IPS-NIHi7 (cell line): ENCODE measurements around the gene VCY1B.
"Not testable (repeated sequence)": the region's sequence is repeated elsewhere in the genome, so short reads cannot be mapped to it uniquely, and the experiment has no call there.

Experiments used
- DNase-seq: peaks from one replicate; pipeline ENCODE4 v3.0.0; 2012; ENCODE audit warnings: mixed read lengths; ENCODE audit errors: extremely low spot score

VCY1B gene

DNA sequence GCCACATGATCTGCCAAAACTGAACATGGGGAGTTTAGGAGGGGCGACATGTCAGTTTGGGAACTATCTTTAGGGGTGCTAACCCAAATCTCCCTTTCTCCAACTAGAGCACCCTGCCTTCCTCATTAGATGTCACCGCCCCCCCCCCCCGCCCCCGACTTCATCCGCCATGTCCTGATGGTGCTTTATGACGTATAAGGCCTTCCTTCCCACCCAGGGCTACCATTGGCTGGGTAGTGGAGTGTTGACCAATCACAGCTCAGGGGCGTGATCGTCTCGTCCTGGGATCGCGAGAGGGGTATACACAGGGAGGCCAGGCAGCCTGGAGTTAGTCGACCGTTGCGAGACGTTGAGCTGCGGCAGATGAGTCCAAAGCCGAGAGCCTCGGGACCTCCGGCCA, at the start of gene VCY1B:
Gene VCY1B, plus strand, starts transcription at position 301 of the 400 bp plus-strand sequence. Its CDS starts 63 bp downstream, at position 364.
- not testable (repeated sequence) for DNase-seq

DNA sequence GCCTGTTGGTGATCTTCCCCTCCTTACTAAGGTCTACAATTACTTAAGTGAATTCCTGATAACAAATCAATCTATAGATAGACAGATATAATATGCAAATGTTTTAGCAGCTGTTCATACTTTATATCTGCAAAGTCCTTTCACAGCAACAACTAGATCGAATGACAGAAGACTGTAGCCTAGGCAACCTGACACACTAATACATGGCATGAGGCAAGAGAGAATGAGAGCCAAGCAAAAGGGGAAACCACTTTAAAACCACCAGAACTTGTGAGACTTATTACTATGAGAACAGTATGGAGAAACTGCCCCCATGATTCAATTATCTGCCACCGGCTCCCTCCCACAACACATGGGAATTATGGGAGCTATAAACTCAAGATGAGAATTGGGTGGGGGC, 44.1 kb upstream of the VCY1B start:
- not testable (repeated sequence) for DNase-seq

DNA sequence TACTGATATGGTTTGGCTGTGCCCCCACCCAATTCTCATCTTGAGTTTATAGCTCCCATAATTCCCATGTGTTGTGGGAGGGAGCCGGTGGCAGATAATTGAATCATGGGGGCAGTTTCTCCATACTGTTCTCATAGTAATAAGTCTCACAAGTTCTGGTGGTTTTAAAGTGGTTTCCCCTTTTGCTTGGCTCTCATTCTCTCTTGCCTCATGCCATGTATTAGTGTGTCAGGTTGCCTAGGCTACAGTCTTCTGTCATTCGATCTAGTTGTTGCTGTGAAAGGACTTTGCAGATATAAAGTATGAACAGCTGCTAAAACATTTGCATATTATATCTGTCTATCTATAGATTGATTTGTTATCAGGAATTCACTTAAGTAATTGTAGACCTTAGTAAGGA, 25.6 kb upstream of the VCY1B start:
- not testable (repeated sequence) for DNase-seq

GRCh38 chrY:14085877-14086276, 29.9 kb downstream of the VCY1B start:
- no peak for DNase-seq
